Left kidney (tissue), 2 donors: ENCODE measurements around the gene FYB1. TPM values are rescaled to one million over a fixed set of nuclear protein-coding genes. Genes with fewer than 3 reads are reported as not detected.
A peak's percentile ranks its signal among the peaks of the same experiment; 100 is the strongest.
"Not testable (repeated sequence)": the region's sequence is repeated elsewhere in the genome, so short reads cannot be mapped to it uniquely, and the experiment has no call there.

Experiments used
- DNase-seq: peaks from one replicate; pipeline ENCODE4 v3.0.0-alpha.2; 2013
- polyA plus RNA-seq: library from polyadenylated mRNA; unstranded; fragments of 120-200 nt; gene quantifications from one replicate; pipeline ENCODE4 v1.2.1, GENCODE V29; 2013; ENCODE audit not compliant: insufficient read length

FYB1 gene
- polyA plus RNA-seq, 1 donor = 4.7 TPM

GRCh38 chr5:39226558-39226957 is 7.2 kb upstream of the FYB1 start:
- DNase-seq = no peak

GRCh38 chr5:39226100-39226451 is 6.7 kb upstream of the FYB1 start:
- DNase-seq = no peak

GRCh38 chr5:39225405-39226099 is 6.2 kb upstream of the FYB1 start:
- no peak for DNase-seq

GRCh38 chr5:39224196-39224761 is 4.9 kb upstream of the FYB1 start:
- DNase-seq = no peak

GRCh38 chr5:39223565-39224156 is 4.3 kb upstream of the FYB1 start:
- no peak for DNase-seq

GRCh38 chr5:39221671-39222070 is 2.3 kb upstream of the FYB1 start:
- DNase-seq = not testable (repeated sequence)

GRCh38 chr5:39220280-39221030 is 1.1 kb upstream of the FYB1 start:
- no peak for DNase-seq

- DNase-seq = peak; percentile 45
Observed at GRCh38 chr5:39218482-39219402, 621 bp downstream of the FYB1 start.

GRCh38 chr5:39217365-39218281 is 1.7 kb downstream of the FYB1 start:
- peak; percentile 80 for DNase-seq

GRCh38 chr5:39216631-39217030 is 2.7 kb downstream of the FYB1 start:
- no peak for DNase-seq

GRCh38 chr5:39215857-39216256 is 3.5 kb downstream of the FYB1 start:
- no peak for DNase-seq

- DNase-seq = no peak
Observed at GRCh38 chr5:39214912-39215709, 4.3 kb downstream of the FYB1 start.

GRCh38 chr5:39213447-39214207 is 5.7 kb downstream of the FYB1 start:
- no peak for DNase-seq

- DNase-seq = no peak
Observed at GRCh38 chr5:39211773-39212172, 7.6 kb downstream of the FYB1 start.

- no peak for DNase-seq
Observed at GRCh38 chr5:39209924-39210323, 9.4 kb downstream of the FYB1 start.

- DNase-seq = no peak
Observed at GRCh38 chr5:39208471-39208870, 10.9 kb downstream of the FYB1 start.

GRCh38 chr5:39207345-39208045 is 11.9 kb downstream of the FYB1 start:
- DNase-seq = no peak

GRCh38 chr5:39206630-39207321 is 12.6 kb downstream of the FYB1 start:
- DNase-seq = no peak
